ENCODE data around the gene GBF1. TPM values are rescaled to one million over a fixed set of nuclear protein-coding genes. Genes with fewer than 3 reads are reported as not detected.
A peak's percentile ranks its signal among the peaks of the same experiment; 100 is the strongest.

Gene GBF1
- total RNA-seq, 1 donor from 2014 or later = 40.3 TPM

GRCh38 chr10:102358712-102359382 lies 113.5 kb downstream of the GBF1 start:
- Histone ChIP-seq H3K27me3 (ENCODE audit: low read depth) (no peaks in the 10 kb centered on the region), H3K36me3 (peaks cover 97% of the 10 kb centered on the region), H3K4me1 (no peaks in the 10 kb centered on the region), H3K27ac (no peak overlapping the region), H3K9me3 (no peaks in the 10 kb centered on the region), H3K4me3 (no peak overlapping the region)
- DNase-seq = no peak
- no peak for TF ChIP-seq CTCF (IDR thresholded peaks at IDR 0.05)
- intact Hi-C loops (cut with DNase I) = no loop called here
- no peak for ATAC-seq

- no peaks in the 10 kb centered on the region for H3K4me1 ChIP-seq
- H3K4me3 ChIP-seq = no peak overlapping the region
- DNase-seq (no peak), ATAC-seq (no peak)
- peaks cover 100% of the 10 kb centered on the region for H3K36me3 ChIP-seq
- no peak overlapping the region for H3K27ac ChIP-seq
- H3K27me3 ChIP-seq (ENCODE audit: low read depth) = no peaks in the 10 kb centered on the region
- TF ChIP-seq CTCF (IDR thresholded peaks at IDR 0.05) = no peak
- no peaks in the 10 kb centered on the region for H3K9me3 ChIP-seq
- intact Hi-C loops (cut with DNase I) = no loop called here
Measured at GRCh38 chr10:102367441-102367840, 122.1 kb downstream of the GBF1 start.

GRCh38 chr10:102368077-102368476 lies 122.7 kb downstream of the GBF1 start:
- DNase-seq (no peak), ATAC-seq (peak; percentile 79 to 84)
- no peaks in the 10 kb centered on the region for H3K9me3 ChIP-seq
- peaks cover 100% of the 10 kb centered on the region for H3K36me3 ChIP-seq
- H3K27me3 ChIP-seq (ENCODE audit: low read depth) = no peaks in the 10 kb centered on the region
- no peaks in the 10 kb centered on the region for H3K4me1 ChIP-seq
- no peak for TF ChIP-seq CTCF (IDR thresholded peaks at IDR 0.05)
- peak overlapping the region; percentile 7 for H3K27ac ChIP-seq
- H3K4me3 ChIP-seq = no peak overlapping the region
- intact Hi-C loops (cut with DNase I) = no loop called here

GRCh38 chr10:102371295-102371694 lies 126.0 kb downstream of the GBF1 start:
- intact Hi-C loops (cut with DNase I) = no loop called here
- ATAC-seq = no peak

GRCh38 chr10:102375250-102375649 lies 129.9 kb downstream of the GBF1 start:
- TF ChIP-seq CTCF (IDR thresholded peaks at IDR 0.05) = no peak
- H3K4me3 ChIP-seq = no peak overlapping the region
- intact Hi-C loops (cut with DNase I) = no loop called here
- peaks cover 99% of the 10 kb centered on the region for H3K36me3 ChIP-seq
- no peaks in the 10 kb centered on the region for H3K4me1 ChIP-seq
- H3K27ac ChIP-seq = no peak overlapping the region
- H3K27me3 ChIP-seq (ENCODE audit: low read depth) = no peaks in the 10 kb centered on the region
- DNase-seq (no peak), ATAC-seq (no peak)
- no peaks in the 10 kb centered on the region for H3K9me3 ChIP-seq

More at GRCh38 chr10:102371295-102371694, 126.0 kb downstream of the GBF1 start:
- Histone ChIP-seq H3K9me3 (no peaks in the 10 kb centered on the region), H3K27ac (no peak overlapping the region), H3K36me3 (peaks cover 99% of the 10 kb centered on the region), H3K4me1 (no peaks in the 10 kb centered on the region), H3K27me3 (ENCODE audit: low read depth) (no peaks in the 10 kb centered on the region), H3K4me3 (no peak overlapping the region)
- TF ChIP-seq CTCF (IDR thresholded peaks at IDR 0.05) = no peak
- DNase-seq = no peak
